Activated naive CD8-positive, alpha-beta T cell (primary cell): Measurements from ENCODE around the gene B4GALT5.
"Not testable (repeated sequence)": the region's sequence is repeated elsewhere in the genome, so short reads cannot be mapped to it uniquely, and the experiment has no call there.

Experiments
- H3K27ac Mint-ChIP-seq: one replicate; pipeline ENCODE4 v1.8.0; 2021; ENCODE audit warnings: mixed read lengths
- H3K27me3 Mint-ChIP-seq: one replicate; pipeline ENCODE4 v1.8.0; 2021; ENCODE audit warnings: mixed read lengths
- H3K36me3 Mint-ChIP-seq: one replicate; pipeline ENCODE4 v1.8.0; 2021; ENCODE audit warnings: mixed read lengths
- H3K4me1 Mint-ChIP-seq: one replicate; pipeline ENCODE4 v1.8.0; 2021; ENCODE audit warnings: low read depth, mixed read lengths
- H3K4me3 Mint-ChIP-seq: one replicate; pipeline ENCODE4 v1.8.0; 2021; ENCODE audit warnings: mild to moderate bottlenecking, mixed read lengths
- H3K9me3 Mint-ChIP-seq: one replicate; pipeline ENCODE4 v1.8.0; 2021; ENCODE audit warnings: low read depth, mixed read lengths

Gene B4GALT5

GRCh38 chr20:49712996-49713752 is 504 bp downstream of the B4GALT5 start:
- Mint-ChIP-seq H3K27me3 (no peaks in the 10 kb centered on the region), H3K4me3 (peak overlapping the region; percentile 87), H3K4me1 (peaks cover 47% of the 10 kb centered on the region), H3K36me3 (no peaks in the 10 kb centered on the region), H3K27ac (peak overlapping the region; percentile 80), H3K9me3 (no peaks in the 10 kb centered on the region)

- H3K27me3 Mint-ChIP-seq = no peaks in the 10 kb centered on the region
- H3K36me3 Mint-ChIP-seq = no peaks in the 10 kb centered on the region
- peaks cover 45% of the 10 kb centered on the region for H3K4me1 Mint-ChIP-seq
- H3K9me3 Mint-ChIP-seq = no peaks in the 10 kb centered on the region
- H3K27ac Mint-ChIP-seq = peak overlapping the region; percentile 80
- H3K4me3 Mint-ChIP-seq = peak overlapping the region; percentile 87
Measured at GRCh38 chr20:49712646-49712995, 1.1 kb downstream of the B4GALT5 start.

GRCh38 chr20:49712118-49712517 is 1.6 kb downstream of the B4GALT5 start:
- peak overlapping the region; percentile 87 for H3K4me3 Mint-ChIP-seq
- H3K9me3 Mint-ChIP-seq = no peaks in the 10 kb centered on the region
- no peaks in the 10 kb centered on the region for H3K27me3 Mint-ChIP-seq
- H3K36me3 Mint-ChIP-seq = no peaks in the 10 kb centered on the region
- no peak overlapping the region for H3K27ac Mint-ChIP-seq
- peaks cover 47% of the 10 kb centered on the region for H3K4me1 Mint-ChIP-seq

GRCh38 chr20:49711667-49711987 is 2.1 kb downstream of the B4GALT5 start:
- Mint-ChIP-seq H3K4me1 (peaks cover 52% of the 10 kb centered on the region), H3K4me3 (peak overlapping the region; percentile 87), H3K27ac (peak overlapping the region; percentile 6), H3K27me3 (no peaks in the 10 kb centered on the region), H3K36me3 (no peaks in the 10 kb centered on the region), H3K9me3 (no peaks in the 10 kb centered on the region)

- Mint-ChIP-seq H3K9me3 (no peaks in the 10 kb centered on the region), H3K27ac (peak overlapping the region; percentile 6), H3K4me1 (peaks cover 57% of the 10 kb centered on the region), H3K36me3 (no peaks in the 10 kb centered on the region), H3K4me3 (peak overlapping the region; percentile 87), H3K27me3 (no peaks in the 10 kb centered on the region)
Measured at GRCh38 chr20:49710971-49711666, 2.6 kb downstream of the B4GALT5 start.

- H3K27me3 Mint-ChIP-seq = no peaks in the 10 kb centered on the region
- no peak overlapping the region for H3K27ac Mint-ChIP-seq
- no peaks in the 10 kb centered on the region for H3K9me3 Mint-ChIP-seq
- H3K4me3 Mint-ChIP-seq = no peak overlapping the region
- H3K4me1 Mint-ChIP-seq = peaks cover 54% of the 10 kb centered on the region
- H3K36me3 Mint-ChIP-seq = peaks cover 2% of the 10 kb centered on the region
Measured at GRCh38 chr20:49707118-49707517, 6.6 kb downstream of the B4GALT5 start.

- Mint-ChIP-seq H3K4me1 (peaks cover 54% of the 10 kb centered on the region), H3K4me3 (no peak overlapping the region), H3K9me3 (no peaks in the 10 kb centered on the region), H3K36me3 (peaks cover 2% of the 10 kb centered on the region), H3K27ac (peak overlapping the region; percentile 5), H3K27me3 (no peaks in the 10 kb centered on the region)
Measured at GRCh38 chr20:49706630-49707091, 7.0 kb downstream of the B4GALT5 start.

GRCh38 chr20:49705893-49706292 is 7.8 kb downstream of the B4GALT5 start:
- peaks cover 54% of the 10 kb centered on the region for H3K4me1 Mint-ChIP-seq
- H3K36me3 Mint-ChIP-seq, H3K4me3 Mint-ChIP-seq, H3K9me3 Mint-ChIP-seq, H3K27ac Mint-ChIP-seq, H3K27me3 Mint-ChIP-seq: not testable (repeated sequence)

GRCh38 chr20:49705358-49705757 is 8.3 kb downstream of the B4GALT5 start:
- H3K27ac Mint-ChIP-seq = peak overlapping the region; percentile 46
- no peaks in the 10 kb centered on the region for H3K27me3 Mint-ChIP-seq
- peaks cover 56% of the 10 kb centered on the region for H3K4me1 Mint-ChIP-seq
- H3K9me3 Mint-ChIP-seq = no peaks in the 10 kb centered on the region
- H3K36me3 Mint-ChIP-seq = peaks cover 2% of the 10 kb centered on the region
- H3K4me3 Mint-ChIP-seq = no peak overlapping the region

- H3K27me3 Mint-ChIP-seq = no peaks in the 10 kb centered on the region
- peaks cover 2% of the 10 kb centered on the region for H3K36me3 Mint-ChIP-seq
- no peak overlapping the region for H3K4me3 Mint-ChIP-seq
- no peaks in the 10 kb centered on the region for H3K9me3 Mint-ChIP-seq
- peaks cover 56% of the 10 kb centered on the region for H3K4me1 Mint-ChIP-seq
- H3K27ac Mint-ChIP-seq = no peak overlapping the region
Measured at GRCh38 chr20:49704932-49705336, 8.7 kb downstream of the B4GALT5 start.

- Mint-ChIP-seq H3K9me3 (no peaks in the 10 kb centered on the region), H3K4me1 (peaks cover 62% of the 10 kb centered on the region), H3K27me3 (no peaks in the 10 kb centered on the region), H3K36me3 (peaks cover 2% of the 10 kb centered on the region), H3K4me3 (no peak overlapping the region), H3K27ac (peak overlapping the region; percentile 58)
Measured at GRCh38 chr20:49701916-49702315, 11.8 kb downstream of the B4GALT5 start.

GRCh38 chr20:49701241-49701790 is 12.4 kb downstream of the B4GALT5 start:
- Mint-ChIP-seq H3K27me3 (no peaks in the 10 kb centered on the region), H3K4me1 (peaks cover 61% of the 10 kb centered on the region), H3K36me3 (peaks cover 2% of the 10 kb centered on the region), H3K27ac (peak overlapping the region; percentile 58), H3K4me3 (peak overlapping the region; percentile 51), H3K9me3 (no peaks in the 10 kb centered on the region)

- Mint-ChIP-seq H3K36me3 (peaks cover 4% of the 10 kb centered on the region), H3K27me3 (no peaks in the 10 kb centered on the region), H3K9me3 (no peaks in the 10 kb centered on the region), H3K4me3 (no peak overlapping the region), H3K4me1 (peaks cover 64% of the 10 kb centered on the region), H3K27ac (peak overlapping the region; percentile 22)
Measured at GRCh38 chr20:49700411-49701185, 13.1 kb downstream of the B4GALT5 start.

- Mint-ChIP-seq H3K9me3 (no peaks in the 10 kb centered on the region), H3K4me1 (peaks cover 66% of the 10 kb centered on the region), H3K27ac (peak overlapping the region; percentile 80), H3K4me3 (peak overlapping the region; percentile 56), H3K36me3 (peaks cover 2% of the 10 kb centered on the region), H3K27me3 (no peaks in the 10 kb centered on the region)
Measured at GRCh38 chr20:49699200-49699992, 14.3 kb downstream of the B4GALT5 start.
